ENCODE data around the gene SDSL. TPM values are rescaled to one million over a fixed set of nuclear protein-coding genes. Genes with fewer than 3 reads are reported as not detected.

The SDSL gene
- polyA plus RNA-seq, 1 donor (not counting 4 experiments of a cell fraction or from before 2014, with no cell fraction given): 1.9 TPM

DNA sequence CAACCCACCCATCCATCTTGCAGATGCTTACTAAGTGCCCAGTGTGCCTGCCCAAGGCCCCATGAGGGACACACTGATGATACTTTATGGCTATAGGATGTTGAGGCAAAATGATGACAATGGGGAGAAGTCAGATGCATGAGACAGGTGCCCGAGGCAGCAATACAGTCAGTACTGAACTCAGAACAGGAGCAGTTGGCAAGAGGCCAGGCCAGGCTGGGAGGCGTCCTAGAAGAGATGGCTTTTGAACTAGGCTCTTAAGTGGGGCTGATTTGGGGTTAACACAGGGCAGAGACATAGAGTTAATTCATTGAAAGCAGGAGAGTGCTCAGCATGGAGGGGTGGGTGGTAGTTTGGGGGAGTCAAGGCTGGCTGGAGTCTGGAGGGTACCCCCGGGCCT is 48.2 kb upstream of the SDSL start:
- no peak for TF ChIP-seq EZH2 (IDR thresholded peaks at IDR 0.05; ENCODE audit: low read length)
- TF ChIP-seq, protein P1, sequence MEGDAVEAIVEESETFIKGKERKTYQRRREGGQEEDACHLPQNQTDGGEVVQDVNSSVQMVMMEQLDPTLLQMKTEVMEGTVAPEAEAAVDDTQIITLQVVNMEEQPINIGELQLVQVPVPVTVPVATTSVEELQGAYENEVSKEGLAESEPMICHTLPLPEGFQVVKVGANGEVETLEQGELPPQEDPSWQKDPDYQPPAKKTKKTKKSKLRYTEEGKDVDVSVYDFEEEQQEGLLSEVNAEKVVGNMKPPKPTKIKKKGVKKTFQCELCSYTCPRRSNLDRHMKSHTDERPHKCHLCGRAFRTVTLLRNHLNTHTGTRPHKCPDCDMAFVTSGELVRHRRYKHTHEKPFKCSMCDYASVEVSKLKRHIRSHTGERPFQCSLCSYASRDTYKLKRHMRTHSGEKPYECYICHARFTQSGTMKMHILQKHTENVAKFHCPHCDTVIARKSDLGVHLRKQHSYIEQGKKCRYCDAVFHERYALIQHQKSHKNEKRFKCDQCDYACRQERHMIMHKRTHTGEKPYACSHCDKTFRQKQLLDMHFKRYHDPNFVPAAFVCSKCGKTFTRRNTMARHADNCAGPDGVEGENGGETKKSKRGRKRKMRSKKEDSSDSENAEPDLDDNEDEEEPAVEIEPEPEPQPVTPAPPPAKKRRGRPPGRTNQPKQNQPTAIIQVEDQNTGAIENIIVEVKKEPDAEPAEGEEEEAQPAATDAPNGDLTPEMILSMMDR (optimal IDR thresholded peaks at IDR 0.05 in 1 of 3, IDR thresholded peaks at IDR 0.05 in 1 of 3, conservative IDR thresholded peaks at IDR 0.05 in 1 of 3; ENCODE audit: extremely low read depth in 1 of 3, insufficient read depth in 2 of 3, low read length in 3 of 3): no peak
- FAIRE-seq (no peak), DNase-seq (ENCODE audit: low read depth, low spot score) (no peak)
- dilution Hi-C loops (cut with MboI; ENCODE audit: extremely low pct_ligation_motif_present, low sequenced_read_pairs): no loop called here
- Histone ChIP-seq H3K4me2 (ENCODE audit: control insufficient read depth, extremely low read depth, insufficient read depth, low read depth, low read length) (no peak overlapping the region), H3K27me3 (ENCODE audit: control insufficient read depth, extremely low read depth, insufficient read depth, low read length) (no peaks in the 10 kb centered on the region), H3K27ac (ENCODE audit: control insufficient read depth, insufficient read depth, low read length) (no peak overlapping the region), H3K36me3 (ENCODE audit: control insufficient read depth in 2 of 2, extremely low read depth in 1 of 2, insufficient read depth in 2 of 2, low read length in 2 of 2) (peaks cover 11 to 14% of the 10 kb centered on the region in 2 experiments), H3K4me3 (ENCODE audit: control insufficient read depth in 2 of 3, extremely low read depth in 1 of 3, insufficient read depth in 2 of 3, low read depth in 1 of 3, low read length in 3 of 3) (no peak overlapping the region), H2AFZ (ENCODE audit: control insufficient read depth, low read length) (no peak overlapping the region), H3K9me3 (ENCODE audit: control insufficient read depth, low read depth, low read length) (no peaks in the 10 kb centered on the region), H3K9ac (ENCODE audit: control insufficient read depth, extremely low read depth, insufficient read depth, low read length) (no peak overlapping the region), H3K79me2 (ENCODE audit: control insufficient read depth, insufficient read depth, low read length) (no peaks in the 10 kb centered on the region), H3K4me1 (ENCODE audit: control insufficient read depth, extremely low read depth, insufficient read depth, low read length) (no peaks in the 10 kb centered on the region), H4K20me1 (ENCODE audit: control insufficient read depth, extremely low read depth, insufficient read depth, low read length) (no peaks in the 10 kb centered on the region), H3K9me1 (ENCODE audit: control insufficient read depth, extremely low read depth, insufficient read depth, low read length) (no peaks in the 10 kb centered on the region)

DNA sequence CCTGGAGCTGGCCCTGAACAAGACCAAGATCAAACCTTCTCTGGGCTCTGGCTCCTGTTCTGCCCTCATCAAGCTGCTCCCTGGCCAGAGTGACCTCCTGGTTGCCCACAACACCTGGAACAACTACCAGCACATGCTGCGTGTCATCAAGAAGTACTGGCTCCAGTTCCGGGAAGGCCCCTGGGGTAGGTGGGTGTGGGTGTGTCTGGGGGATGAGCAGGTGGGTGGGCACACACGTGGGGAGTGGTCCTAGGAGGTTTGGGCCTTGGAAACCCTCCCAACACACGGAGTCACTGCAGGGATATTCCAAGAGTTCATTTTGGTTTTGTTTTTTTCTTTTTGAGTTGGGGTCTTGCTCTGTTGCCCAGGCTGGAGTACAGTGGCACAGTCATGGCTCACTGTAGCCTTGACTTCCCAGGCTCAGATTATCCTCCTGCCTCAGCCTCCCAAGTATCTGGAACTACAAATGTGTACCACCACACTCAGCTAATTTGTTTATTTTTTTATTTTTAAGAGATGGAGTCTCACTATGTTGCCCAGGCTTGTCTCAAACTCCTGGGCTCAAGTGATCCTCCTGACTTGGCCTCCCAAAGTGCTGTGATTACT is 47.3 kb upstream of the SDSL start:
- TF ChIP-seq EZH2 (IDR thresholded peaks at IDR 0.05; ENCODE audit: low read length): no peak
- TF ChIP-seq, protein P1 (optimal IDR thresholded peaks at IDR 0.05 in 1 of 3, IDR thresholded peaks at IDR 0.05 in 1 of 3, conservative IDR thresholded peaks at IDR 0.05 in 1 of 3; ENCODE audit: extremely low read depth in 1 of 3, insufficient read depth in 2 of 3, low read length in 3 of 3): no peak
- no peaks in the 10 kb centered on the region for H3K27me3 ChIP-seq (ENCODE audit: control insufficient read depth, extremely low read depth, insufficient read depth, low read length)
- H3K9me1 ChIP-seq (ENCODE audit: control insufficient read depth, extremely low read depth, insufficient read depth, low read length): no peaks in the 10 kb centered on the region
- no peaks in the 10 kb centered on the region for H3K9me3 ChIP-seq (ENCODE audit: control insufficient read depth, low read depth, low read length)
- no peak overlapping the region for H2AFZ ChIP-seq (ENCODE audit: control insufficient read depth, low read length)
- dilution Hi-C loops (cut with MboI; ENCODE audit: extremely low pct_ligation_motif_present, low sequenced_read_pairs): no loop called here
- no peak for FAIRE-seq
- H3K4me1 ChIP-seq (ENCODE audit: control insufficient read depth, extremely low read depth, insufficient read depth, low read length): no peaks in the 10 kb centered on the region
- no peak overlapping the region for H3K4me2 ChIP-seq (ENCODE audit: control insufficient read depth, extremely low read depth, insufficient read depth, low read depth, low read length)
- no peak overlapping the region for H3K4me3 ChIP-seq (ENCODE audit: control insufficient read depth in 2 of 3, extremely low read depth in 1 of 3, insufficient read depth in 2 of 3, low read depth in 1 of 3, low read length in 3 of 3)
- no peaks in the 10 kb centered on the region for H4K20me1 ChIP-seq (ENCODE audit: control insufficient read depth, extremely low read depth, insufficient read depth, low read length)
- peaks cover 11 to 14% of the 10 kb centered on the region in 2 experiments for H3K36me3 ChIP-seq (ENCODE audit: control insufficient read depth in 2 of 2, extremely low read depth in 1 of 2, insufficient read depth in 2 of 2, low read length in 2 of 2)
- H3K27ac ChIP-seq (ENCODE audit: control insufficient read depth, insufficient read depth, low read length): no peak overlapping the region
- H3K79me2 ChIP-seq (ENCODE audit: control insufficient read depth, insufficient read depth, low read length): no peaks in the 10 kb centered on the region
- no peak for DNase-seq (ENCODE audit: low read depth, low spot score)
- no peak overlapping the region for H3K9ac ChIP-seq (ENCODE audit: control insufficient read depth, extremely low read depth, insufficient read depth, low read length)
